Neural crest cell (in vitro differentiated cells): ENCODE results near the gene SLC36A4. TPM values are rescaled to one million over a fixed set of nuclear protein-coding genes. Genes with fewer than 3 reads are reported as not detected.
"Not testable (repeated sequence)": the region's sequence is repeated elsewhere in the genome, so short reads cannot be mapped to it uniquely, and the experiment has no call there.

ENCODE experiments used
- DNase-seq: peaks from one replicate; pipeline ENCODE4 v3.0.0; 2021; ENCODE audit warnings: low read depth, mixed read lengths, low spot score
- H3K27ac Mint-ChIP-seq: one replicate; pipeline ENCODE4 v1.8.0; 2021; ENCODE audit warnings: mild to moderate bottlenecking, mixed read lengths; ENCODE audit not compliant: unreplicated experiment
- H3K27me3 Mint-ChIP-seq: 2 replicates; pipeline ENCODE4 v1.8.0; 2021; ENCODE audit warnings: low read depth, mild to moderate bottlenecking, mixed read lengths
- H3K36me3 Mint-ChIP-seq: 2 replicates; pipeline ENCODE4 v1.8.0; 2021; ENCODE audit warnings: low read depth, mild to moderate bottlenecking, mixed read lengths
- H3K4me1 Mint-ChIP-seq: 2 replicates; pipeline ENCODE4 v1.8.0; 2021; ENCODE audit warnings: mixed read lengths
- H3K4me3 Mint-ChIP-seq: one replicate; pipeline ENCODE4 v1.8.0; 2021; ENCODE audit warnings: mild to moderate bottlenecking, mixed read lengths
- H3K9me3 Mint-ChIP-seq: 2 replicates; pipeline ENCODE4 v1.8.0; 2021; ENCODE audit warnings: mixed read lengths
- long read RNA-seq: library from polyadenylated mRNA; unstranded; transcript quantifications from one replicate; pipeline ENCODE4 v2.0.0, GENCODE V29; 2020
- total RNA-seq: library from RNA; stranded (reverse); gene quantifications from 2 replicates; pipeline ENCODE4 v1.2.1, GENCODE V29; 2021
- TF ChIP-seq, protein P1 (sequence below): fragments of 200-600 bp; sonication (generic); conservative IDR thresholded peaks from 2 replicates; pipeline ENCODE4 v1.5.0; 2021; ENCODE audit warnings: antibody characterized with exemption, mild to moderate bottlenecking

SLC36A4 gene
- total RNA-seq: 34.4 and 37.7 TPM in 2 replicates
- long read RNA-seq, full-length matches to known transcripts: 7 of 21 reads
- long read RNA-seq, partial matches to known transcripts: 3 of 21 reads
- long read RNA-seq, other reads (novel, unspliced or antisense): 11 of 21 reads

DNA sequence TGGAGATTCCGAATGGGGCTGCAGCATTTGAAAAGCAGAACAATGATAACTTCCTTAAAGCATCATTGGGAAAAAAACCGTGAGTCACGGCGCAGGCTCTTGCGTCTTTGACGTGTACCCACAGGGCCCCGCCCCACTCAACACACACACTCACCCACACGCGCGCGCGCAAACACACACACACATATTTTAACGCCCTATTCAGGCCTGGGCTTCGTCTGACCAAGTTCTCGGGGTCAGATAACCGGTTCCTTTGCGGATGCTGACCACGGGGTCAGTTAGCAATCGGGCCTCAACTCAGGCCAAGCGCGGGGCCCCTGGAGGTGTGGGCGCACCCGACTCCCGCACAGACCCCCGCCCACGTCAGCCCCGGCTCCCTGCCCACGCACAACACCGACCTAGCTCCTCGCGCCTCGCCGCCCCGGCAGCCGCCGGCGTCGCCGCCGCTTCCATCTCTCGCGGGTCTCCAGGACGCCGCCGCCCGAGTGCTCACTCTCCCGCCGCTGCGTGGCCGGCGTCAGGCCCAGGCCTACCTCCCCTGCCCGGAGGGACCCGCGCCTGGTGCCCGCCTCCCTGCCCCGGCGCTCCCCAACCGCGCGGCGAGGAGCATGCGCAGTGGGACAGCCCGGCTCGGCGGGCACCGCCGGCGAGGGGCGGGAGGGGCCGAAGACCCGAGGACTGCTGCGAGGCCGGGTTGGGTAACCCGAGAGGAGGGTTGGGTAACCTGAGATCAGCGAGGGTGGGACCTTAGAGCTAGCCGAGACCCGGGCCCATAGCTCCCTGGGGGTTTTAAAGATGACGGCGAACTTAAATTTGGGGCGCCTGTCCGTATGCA is at the start of gene SLC36A4:
TSS of gene SLC36A4 (minus strand) at position 612 of the 835 bp plus-strand sequence. CDS start at position 453, 159 bp downstream.
- DNase-seq: peak; percentile 80
- H3K9me3 Mint-ChIP-seq: no peaks in the 10 kb centered on the region
- peak within 1 kb of the TSS; percentile 100 for H3K27ac Mint-ChIP-seq
- H3K36me3 Mint-ChIP-seq: peaks cover 3% of the 10 kb centered on the region
- H3K4me3 Mint-ChIP-seq: peak within 1 kb of the TSS; percentile 97
- peaks cover 26% of the 10 kb centered on the region for H3K4me1 Mint-ChIP-seq
- TF ChIP-seq, protein P1, sequence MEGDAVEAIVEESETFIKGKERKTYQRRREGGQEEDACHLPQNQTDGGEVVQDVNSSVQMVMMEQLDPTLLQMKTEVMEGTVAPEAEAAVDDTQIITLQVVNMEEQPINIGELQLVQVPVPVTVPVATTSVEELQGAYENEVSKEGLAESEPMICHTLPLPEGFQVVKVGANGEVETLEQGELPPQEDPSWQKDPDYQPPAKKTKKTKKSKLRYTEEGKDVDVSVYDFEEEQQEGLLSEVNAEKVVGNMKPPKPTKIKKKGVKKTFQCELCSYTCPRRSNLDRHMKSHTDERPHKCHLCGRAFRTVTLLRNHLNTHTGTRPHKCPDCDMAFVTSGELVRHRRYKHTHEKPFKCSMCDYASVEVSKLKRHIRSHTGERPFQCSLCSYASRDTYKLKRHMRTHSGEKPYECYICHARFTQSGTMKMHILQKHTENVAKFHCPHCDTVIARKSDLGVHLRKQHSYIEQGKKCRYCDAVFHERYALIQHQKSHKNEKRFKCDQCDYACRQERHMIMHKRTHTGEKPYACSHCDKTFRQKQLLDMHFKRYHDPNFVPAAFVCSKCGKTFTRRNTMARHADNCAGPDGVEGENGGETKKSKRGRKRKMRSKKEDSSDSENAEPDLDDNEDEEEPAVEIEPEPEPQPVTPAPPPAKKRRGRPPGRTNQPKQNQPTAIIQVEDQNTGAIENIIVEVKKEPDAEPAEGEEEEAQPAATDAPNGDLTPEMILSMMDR: no peak
- H3K27me3 Mint-ChIP-seq: no peaks in the 10 kb centered on the region

DNA sequence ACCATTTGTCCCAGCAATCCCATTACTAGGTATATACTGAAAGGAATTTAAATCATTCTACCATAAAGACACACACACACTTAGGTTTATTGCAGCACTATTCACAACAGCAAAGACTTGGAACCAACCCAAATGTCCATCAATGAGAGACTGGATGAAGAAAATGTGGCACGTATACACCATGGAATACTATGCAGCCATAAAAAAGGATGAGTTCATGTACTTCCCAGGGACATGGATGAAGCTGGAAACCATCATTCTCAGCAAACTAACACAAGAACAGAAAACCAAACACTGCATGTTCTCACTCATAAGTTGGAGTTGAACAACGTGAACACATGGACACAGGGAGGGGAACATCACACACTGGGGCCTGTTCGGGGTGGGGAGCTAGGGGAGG is 49.0 kb upstream of the SLC36A4 start:
- not testable (repeated sequence) for H3K27me3 Mint-ChIP-seq

DNA sequence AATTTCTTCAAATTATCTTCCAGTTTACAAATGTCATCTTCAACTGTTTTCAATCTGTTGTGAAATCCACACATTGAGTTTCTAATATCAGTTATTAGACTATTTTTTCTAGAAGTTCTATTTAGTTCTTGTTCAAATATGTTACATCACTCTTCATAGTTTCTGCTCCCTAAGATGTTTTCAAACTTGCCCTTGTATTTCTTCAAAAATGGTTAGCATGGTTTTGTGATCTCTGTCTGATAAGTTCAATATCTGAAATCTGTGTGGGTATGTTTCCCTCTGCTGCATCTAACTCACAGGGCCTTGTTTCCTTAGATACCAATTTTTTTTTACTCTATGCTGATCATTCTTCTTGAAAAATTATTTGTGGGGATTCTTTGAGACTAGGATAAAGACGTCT is 46.2 kb upstream of the SLC36A4 start:
- TF ChIP-seq, protein P1: no peak
- no peak for DNase-seq
- no peak overlapping the region for H3K4me3 Mint-ChIP-seq
- no peaks in the 10 kb centered on the region for H3K4me1 Mint-ChIP-seq
- H3K36me3 Mint-ChIP-seq: peaks cover 4% of the 10 kb centered on the region
- H3K9me3 Mint-ChIP-seq: peaks cover 7% of the 10 kb centered on the region
- H3K27ac Mint-ChIP-seq: no peak overlapping the region
- H3K27me3 Mint-ChIP-seq: no peaks in the 10 kb centered on the region

More for the DNA sequence above, 49.0 kb upstream of the SLC36A4 start:
- not testable (repeated sequence) for DNase-seq, H3K27ac Mint-ChIP-seq, H3K4me3 Mint-ChIP-seq, H3K9me3 Mint-ChIP-seq, H3K36me3 Mint-ChIP-seq
- peaks cover 14% of the 10 kb centered on the region for H3K4me1 Mint-ChIP-seq

- Mint-ChIP-seq H3K4me3 (no peak overlapping the region), H3K27ac (no peak overlapping the region), H3K27me3 (peaks cover 2% of the 10 kb centered on the region), H3K9me3 (peaks cover 3% of the 10 kb centered on the region), H3K36me3 (peaks cover under 1% of the 10 kb centered on the region), H3K4me1 (no peaks in the 10 kb centered on the region)
- no peak for DNase-seq
- TF ChIP-seq, protein P1: no peak
Measured at GRCh38 chr11:93239966-93240365, 42.2 kb upstream of the SLC36A4 start.

DNA sequence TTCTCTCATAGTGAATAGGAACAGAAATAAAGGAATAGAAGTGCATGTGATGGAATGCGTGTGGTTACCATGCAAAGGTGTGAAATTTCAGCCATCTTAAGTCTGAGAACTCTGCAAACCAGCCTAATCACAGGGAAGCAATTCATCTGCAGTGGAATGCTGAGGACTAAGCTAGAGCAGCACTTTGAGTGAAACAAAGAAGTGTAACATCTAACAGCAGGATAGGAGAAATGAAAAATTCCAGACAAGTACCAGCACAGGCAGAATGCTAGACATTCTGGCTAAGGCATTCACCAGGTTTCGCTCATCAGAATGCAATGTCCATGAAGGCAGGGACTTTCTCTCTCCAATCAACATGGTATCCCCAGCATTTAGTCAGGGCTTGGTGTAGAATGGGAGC is 41.2 kb upstream of the SLC36A4 start:
- Mint-ChIP-seq H3K9me3 (no peaks in the 10 kb centered on the region), H3K4me1 (no peaks in the 10 kb centered on the region), H3K36me3 (no peaks in the 10 kb centered on the region), H3K27ac (no peak overlapping the region), H3K27me3 (peaks cover 3% of the 10 kb centered on the region), H3K4me3 (no peak overlapping the region)
- TF ChIP-seq, protein P1: no peak
- DNase-seq: no peak
